Lung (tissue), 12 donors: ENCODE measurements around the gene C1orf35. TPM values are rescaled to one million over a fixed set of nuclear protein-coding genes. Genes with fewer than 3 reads are reported as not detected.
A peak's percentile ranks its signal among the peaks of the same experiment; 100 is the strongest.

Source experiments
- ATAC-seq: fragments of 200-7000 bp; cut with Tn5 transposase; one replicate; pipeline ENCODE4 v1.9.1; 2020; ENCODE audit warnings: moderate number of reproducible peaks; ENCODE audit not compliant: insufficient read depth, low FRiP score
- DNase-seq, 3 donors: peaks; one replicate each; pipeline ENCODE4 v3.0.0-alpha.2; 2013 to 2017
- H3K27ac ChIP-seq, 2 donors: one replicate each; pipeline ENCODE4 v1.5.1; 2013; ENCODE audit warnings: mild to moderate bottlenecking in 2 of 2, moderate library complexity in 2 of 2, control low read depth in 1 of 2, inconsistent platforms in 1 of 2, low read depth in 1 of 2, low read length in 1 of 2
- H3K27me3 ChIP-seq, 3 donors: one replicate each; pipeline ENCODE4 v1.5.1; 2013; ENCODE audit warnings: low read length in 2 of 3; ENCODE audit not compliant: control insufficient read depth in 3 of 3, insufficient read depth in 3 of 3
- H3K36me3 ChIP-seq, 4 donors: one replicate each; pipeline ENCODE4 v1.5.1; 2013; ENCODE audit warnings: low read length in 4 of 4, mild to moderate bottlenecking in 1 of 4, moderate library complexity in 1 of 4; ENCODE audit not compliant: control insufficient read depth in 4 of 4, insufficient read depth in 4 of 4
- H3K4me1 ChIP-seq, 5 donors: one replicate each; pipeline ENCODE4 v1.5.1; 2013; ENCODE audit warnings: low read length in 5 of 5, mild to moderate bottlenecking in 2 of 5, moderate library complexity in 1 of 5; ENCODE audit not compliant: control insufficient read depth in 5 of 5, insufficient read depth in 5 of 5
- H3K4me3 ChIP-seq: one replicate; pipeline ENCODE4 v1.5.1; 2013; ENCODE audit warnings: mild to moderate bottlenecking, control low read depth, moderate library complexity
- H3K9ac ChIP-seq, 2 donors: one replicate each; pipeline ENCODE4 v1.5.1; 2013; ENCODE audit warnings: low read length in 2 of 2, control low read depth in 1 of 2; ENCODE audit not compliant: insufficient read depth in 1 of 2
- H3K9me3 ChIP-seq, 4 donors: one replicate each; pipeline ENCODE4 v1.5.1; 2013; ENCODE audit warnings: low read length in 3 of 4, mild to moderate bottlenecking in 1 of 4, moderate library complexity in 1 of 4; ENCODE audit not compliant: control insufficient read depth in 4 of 4, insufficient read depth in 3 of 4
- CTCF ChIP-seq: IDR thresholded peaks from 2 replicates; pipeline ENCODE4 v1.5.1; 2012; ENCODE audit warnings: mild to moderate bottlenecking; ENCODE audit errors: control extremely low read depth, extremely low read depth
- WGBS, 2 donors: extraction: QIAGEN DNeasy Blood & Tissue Kit; methylation state at CpG; one replicate each; pipeline ENCODE4 v1.1.7; 2013; 5-methylcytosine and 5-hydroxymethylcytosine counted together
- polyA plus RNA-seq, 2 donors: library from polyadenylated mRNA; stranded (reverse); fragments of 200-250 nt; gene quantifications; one replicate each; pipeline ENCODE4 v1.2.1, GENCODE V29; 2013
- total RNA-seq, 2 donors: library from RNA; depleted of rRNA in 1 of 2; stranded (reverse); fragments of >200 nt in 1 of 2; gene quantifications; one replicate each; pipeline ENCODE4 v1.2.1, GENCODE V29; 2014 to 2021
- donor health status: control.
- donor health status: control.
- donor health status: Bipolar disorder and iron deficiency.
- donor health status: healthy.
- donor health status: DM: yes; HTN: yes; CAD: no.

Gene C1orf35
- total and polyA plus RNA-seq, 4 donors = 9.1 to 19.9 (median 15.0) TPM

GRCh38 chr1:228099331-228099732, 3.8 kb downstream of the C1orf35 start:
- peak overlapping the region in 1 of 2 donors; percentile 3 for H3K27ac ChIP-seq
- H3K9me3 ChIP-seq = peaks cover 0 to 10% (median 2%) of the 10 kb centered on the region in 4 donors
- WGBS, 2 donors = 71 to 80% methylated on average over 4 of the region's 4 CpGs
- H3K4me1 ChIP-seq = peaks cover 0 to 14% (median 6%) of the 10 kb centered on the region in 5 donors
- no peak overlapping the region for H3K4me3 ChIP-seq
- DNase-seq (no peak), ATAC-seq (no peak)
- H3K36me3 ChIP-seq = peaks cover 9 to 44% (median 26%) of the 10 kb centered on the region in 4 donors
- TF ChIP-seq CTCF = no peak
- H3K9ac ChIP-seq = no peak overlapping the region
- no peaks in the 10 kb centered on the region for H3K27me3 ChIP-seq

GRCh38 chr1:228098323-228098931, 4.7 kb downstream of the C1orf35 start:
- H3K4me1 ChIP-seq = peaks cover 0 to 17% (median under 1%) of the 10 kb centered on the region in 5 donors
- no peaks in the 10 kb centered on the region for H3K27me3 ChIP-seq
- DNase-seq = no peak
- ATAC-seq = no peak
- no peak overlapping the region for H3K27ac ChIP-seq
- no peak overlapping the region for H3K9ac ChIP-seq
- H3K36me3 ChIP-seq = peaks cover 9 to 47% (median 29%) of the 10 kb centered on the region in 4 donors
- H3K9me3 ChIP-seq = peaks cover 0 to 13% (median 4%) of the 10 kb centered on the region in 4 donors
- 90 to 93% methylated on average over 28 of the region's 28 CpGs for WGBS, 2 donors
- no peak for TF ChIP-seq CTCF
- H3K4me3 ChIP-seq = no peak overlapping the region

- no peak overlapping the region for H3K9ac ChIP-seq
- H3K36me3 ChIP-seq = peaks cover 9 to 52% (median 34%) of the 10 kb centered on the region in 4 donors
- 91% methylated on average over 34 of the region's 34 CpGs for WGBS, 2 donors
- no peak for DNase-seq
- peaks cover 0 to 21% (median 0%) of the 10 kb centered on the region in 5 donors for H3K4me1 ChIP-seq
- TF ChIP-seq CTCF = no peak
- H3K27ac ChIP-seq = no peak overlapping the region
- H3K4me3 ChIP-seq = no peak overlapping the region
- H3K9me3 ChIP-seq = peaks cover 0 to 13% (median 4%) of the 10 kb centered on the region in 4 donors
- H3K27me3 ChIP-seq = no peaks in the 10 kb centered on the region
- no peak for ATAC-seq
Observed at GRCh38 chr1:228097333-228098081, 5.6 kb downstream of the C1orf35 start.
